ENCODE data around the gene FOXR1.
A peak's percentile ranks its signal among the peaks of the same experiment; 100 is the strongest.
"Not testable (repeated sequence)": the region's sequence is repeated elsewhere in the genome, so short reads cannot be mapped to it uniquely, and the experiment has no call there.

FOXR1 gene

GRCh38 chr11:118948000-118948399 is 23.6 kb upstream of the FOXR1 start:
- no peak for DNase-seq

DNA sequence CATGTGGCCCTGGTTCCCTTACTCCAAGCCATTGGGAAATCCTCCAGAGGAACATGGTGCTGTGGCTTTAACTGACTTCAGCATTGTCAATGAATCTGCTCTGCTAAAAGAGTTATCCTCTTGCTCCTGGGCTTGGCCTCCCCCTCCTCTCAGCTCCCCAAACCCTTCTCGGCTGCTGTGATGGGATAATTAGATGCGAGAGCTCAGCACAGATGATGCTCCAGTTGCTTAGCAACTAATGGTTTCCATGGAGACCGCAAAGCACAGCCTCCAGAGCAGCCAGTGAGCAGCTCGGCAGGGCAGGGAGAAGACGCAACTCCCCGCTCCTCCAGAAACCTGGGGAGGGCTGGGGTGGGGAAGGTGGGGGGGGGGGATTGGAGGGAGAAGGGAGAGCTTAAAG is 18.3 kb upstream of the FOXR1 start:
- DNase-seq: peak; percentile 89

- not testable (repeated sequence) for DNase-seq
Measured at GRCh38 chr11:118953976-118954375, 17.6 kb upstream of the FOXR1 start.

- DNase-seq: peak; percentile 83
Measured at GRCh38 chr11:118956094-118956846, 15.3 kb upstream of the FOXR1 start, which contains the start of gene UPK2. Gene UPK2 (plus strand): TSS chr11:118956298. CDS start chr11:118956351, 53 bp downstream.

- DNase-seq: no peak
Measured at GRCh38 chr11:118956847-118957469, 14.6 kb upstream of the FOXR1 start.

GRCh38 chr11:118957549-118957948 is 14.0 kb upstream of the FOXR1 start:
- DNase-seq: no peak

DNA sequence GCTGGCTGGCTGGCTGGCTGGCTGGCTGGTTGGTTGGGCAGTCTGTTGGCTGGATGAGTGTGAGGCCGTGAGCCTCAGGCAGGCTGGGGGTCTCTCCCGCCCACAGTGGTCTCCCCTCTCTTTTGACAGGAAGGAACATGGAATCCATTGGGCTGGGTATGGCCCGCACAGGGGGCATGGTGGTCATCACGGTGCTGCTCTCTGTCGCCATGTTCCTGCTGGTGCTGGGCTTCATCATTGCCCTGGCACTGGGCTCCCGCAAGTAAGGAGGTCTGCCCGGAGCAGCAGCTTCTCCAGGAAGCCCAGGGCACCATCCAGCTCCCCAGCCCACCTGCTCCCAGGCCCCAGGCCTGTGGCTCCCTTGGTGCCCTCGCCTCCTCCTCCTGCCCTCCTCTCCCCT is 13.6 kb upstream of the FOXR1 start:
- DNase-seq: no peak

DNA sequence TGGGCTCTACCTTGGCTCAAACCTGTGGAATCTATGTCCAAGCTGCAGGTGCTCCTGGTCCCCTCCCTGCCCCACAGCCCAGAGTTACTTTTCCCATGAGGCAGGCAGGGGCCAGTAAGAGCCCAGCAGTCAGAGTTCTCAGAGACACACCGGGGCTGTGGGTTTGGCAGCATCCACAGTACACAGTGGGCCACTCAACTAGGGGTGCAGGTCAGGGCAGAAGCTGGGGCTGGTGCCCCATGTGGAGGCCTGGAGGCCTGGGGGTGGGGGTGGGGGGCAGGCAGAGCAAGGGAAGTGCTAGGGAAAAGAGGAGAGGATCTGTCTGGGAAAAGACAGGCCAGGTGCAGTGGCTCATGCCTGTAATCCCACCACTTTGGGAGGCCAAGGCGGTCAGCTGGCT is 13.0 kb upstream of the FOXR1 start:
- no peak for DNase-seq

DNA sequence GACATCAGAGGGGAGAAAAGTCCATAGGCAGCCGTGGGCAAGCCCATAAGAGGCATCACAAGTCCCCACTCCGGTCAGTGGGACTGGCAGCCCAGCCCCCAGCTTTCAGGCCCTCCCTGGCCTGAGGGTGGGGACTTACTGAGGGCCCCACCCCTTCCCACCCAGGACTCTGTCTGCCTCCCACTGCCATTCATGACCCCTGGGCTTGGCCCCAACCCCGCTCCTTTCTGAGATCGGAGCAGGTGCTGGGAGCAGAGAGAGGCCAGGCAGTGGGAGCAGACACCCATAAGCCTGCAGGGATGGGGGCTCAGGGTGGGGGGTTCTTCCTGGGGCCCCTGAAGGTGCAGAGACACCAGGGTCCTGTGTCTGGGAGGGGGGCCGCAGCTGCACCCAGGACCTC is 10.4 kb upstream of the FOXR1 start:
- no peak for DNase-seq

DNA sequence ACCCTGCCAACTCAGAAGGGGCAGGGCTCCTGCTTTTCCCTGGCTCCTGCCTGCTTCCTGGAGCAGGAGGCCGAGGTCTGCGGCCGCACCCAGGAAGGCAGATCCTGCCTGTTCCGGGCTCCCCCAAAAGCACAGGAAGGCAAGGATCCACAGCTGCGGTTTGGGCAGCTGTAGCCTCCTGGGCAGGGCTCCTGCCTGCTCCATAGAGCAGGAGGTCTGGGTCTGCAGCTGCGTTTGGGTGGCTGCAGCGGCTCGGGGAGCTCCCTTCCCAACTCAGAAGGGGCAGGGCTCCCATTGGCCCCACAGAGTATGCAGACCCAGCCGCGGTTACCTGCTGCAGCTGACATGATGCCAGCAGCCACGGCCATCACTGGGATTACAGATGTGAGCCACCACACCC is 10.0 kb upstream of the FOXR1 start:
- DNase-seq: no peak

GRCh38 chr11:118969508-118969907 is 2.1 kb upstream of the FOXR1 start:
- not testable (repeated sequence) for DNase-seq

DNA sequence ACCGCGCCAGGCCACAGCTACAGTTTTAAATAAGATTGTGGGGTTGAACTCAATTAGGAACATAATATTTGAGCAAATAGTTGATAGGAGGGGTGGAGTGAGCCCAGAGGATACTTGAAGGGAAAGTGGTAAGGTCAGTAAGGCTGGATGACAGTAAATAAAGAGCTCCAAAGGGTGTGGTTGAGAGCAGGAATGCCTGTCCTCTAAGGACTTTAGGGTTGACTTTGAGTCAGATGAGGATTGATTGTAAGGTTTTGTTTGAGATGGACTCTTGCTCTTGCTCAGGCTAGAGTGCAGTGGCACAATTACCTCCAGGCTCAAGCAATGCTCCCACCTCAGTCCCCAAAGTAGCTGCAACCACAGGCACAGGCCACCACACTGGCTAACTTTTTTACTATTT is 2.4 kb downstream of the FOXR1 start:
- DNase-seq: no peak

DNA sequence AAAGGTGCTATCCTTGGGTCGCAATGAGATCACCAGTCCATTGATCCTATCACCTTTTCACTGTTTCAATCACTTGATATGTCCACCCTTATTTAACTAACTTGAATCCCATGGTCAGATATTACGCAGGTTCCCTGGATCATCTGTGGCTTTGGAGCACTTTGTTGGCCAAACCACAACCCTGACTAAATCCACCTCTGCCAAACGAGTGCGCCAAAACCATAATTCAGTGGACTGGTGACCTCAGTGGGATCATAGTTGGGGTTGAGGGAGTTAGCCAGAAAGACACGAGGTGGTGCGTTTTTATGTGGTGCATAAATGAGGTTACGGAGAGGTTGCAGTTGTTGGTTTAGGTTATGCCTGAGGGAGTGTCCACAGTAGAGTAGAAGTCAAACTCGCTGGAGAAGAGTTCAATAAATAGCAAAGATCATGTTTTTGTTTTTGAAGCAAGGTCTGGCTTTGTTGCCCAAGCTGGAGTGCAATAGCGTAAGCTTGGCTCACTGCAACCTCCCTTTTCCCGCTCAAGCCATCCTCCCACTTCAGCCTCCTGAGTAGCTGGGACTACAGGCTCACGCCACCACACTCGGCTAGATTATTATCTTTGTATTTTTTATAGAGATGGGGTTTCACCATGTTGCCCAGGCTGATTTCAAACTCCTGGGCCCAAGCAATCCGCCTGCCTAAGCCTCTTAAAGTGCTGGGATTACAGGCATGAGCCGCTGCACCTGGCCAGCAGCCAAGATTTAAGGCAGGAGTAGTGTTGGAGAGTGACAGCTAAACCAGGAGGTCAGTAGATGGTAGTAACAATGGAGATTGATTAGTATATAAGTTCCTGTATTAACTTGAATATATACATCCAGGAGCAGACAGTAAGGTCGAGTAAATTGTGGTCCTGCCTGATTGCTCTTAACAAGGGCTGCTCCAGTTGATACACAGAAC is 4.5 kb downstream of the FOXR1 start:
- peak; percentile 45 for DNase-seq

GRCh38 chr11:118979434-118979833 is 7.9 kb downstream of the FOXR1 start:
- peak; percentile 80 for DNase-seq

- DNase-seq: no peak
Measured at GRCh38 chr11:118980191-118980881, 8.8 kb downstream of the FOXR1 start.

- DNase-seq: not testable (repeated sequence)
Measured at GRCh38 chr11:118984337-118984736, 12.8 kb downstream of the FOXR1 start.

GRCh38 chr11:118984825-118985224 is 13.3 kb downstream of the FOXR1 start:
- peak; percentile 32 for DNase-seq

DNA sequence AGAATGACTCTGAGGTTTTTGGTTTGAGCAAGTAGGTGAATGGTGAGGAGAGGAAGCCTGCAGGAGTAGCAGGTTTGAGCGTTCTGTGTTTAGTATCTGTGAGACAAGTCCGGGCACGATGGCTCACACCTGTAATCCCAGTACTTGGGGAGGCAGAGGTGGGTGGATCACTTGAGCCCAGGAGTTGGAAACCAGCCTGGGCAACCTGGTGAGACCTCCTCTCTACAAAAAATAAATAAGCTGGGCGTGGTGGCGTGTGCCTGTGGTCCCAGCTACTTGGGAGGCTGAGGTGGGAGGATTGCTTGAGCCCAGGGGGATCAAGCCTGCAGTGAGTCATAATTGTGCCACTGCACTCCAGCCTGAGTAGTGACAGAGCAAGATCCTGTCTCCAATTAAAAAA is 16.7 kb downstream of the FOXR1 start:
- DNase-seq: peak; percentile 86

GRCh38 chr11:118991486-118992038 is 20.0 kb downstream of the FOXR1 start:
- not testable (repeated sequence) for DNase-seq

GRCh38 chr11:118996926-118997626 is 25.5 kb downstream of the FOXR1 start:
- DNase-seq: peak; percentile 68

GRCh38 chr11:118997627-118998387 is 26.2 kb downstream of the FOXR1 start, which contains the start of gene CENATAC:
Gene CENATAC (plus strand): TSS chr11:118998138. CDS start chr11:118998198, 60 bp downstream.
- peak; percentile 97 for DNase-seq

All from NCI-H69 (cell line).